Stimulated activated CD8-positive, alpha-beta memory T cell treated with anti-CD3 and anti-CD28 coated beads, Interleukin-4, amount 100 ng/mL, for 4 hours (primary cell): ENCODE results near the gene UACA.
"Not testable (repeated sequence)": the region's sequence is repeated elsewhere in the genome, so short reads cannot be mapped to it uniquely, and the experiment has no call there.

Experiments used
- DNase-seq, 2 donors: peaks; one replicate each; pipeline ENCODE4 v3.0.0-alpha.2; 2020; ENCODE audit warnings: low read depth in 2 of 2, low spot score in 1 of 2

The UACA gene

DNA sequence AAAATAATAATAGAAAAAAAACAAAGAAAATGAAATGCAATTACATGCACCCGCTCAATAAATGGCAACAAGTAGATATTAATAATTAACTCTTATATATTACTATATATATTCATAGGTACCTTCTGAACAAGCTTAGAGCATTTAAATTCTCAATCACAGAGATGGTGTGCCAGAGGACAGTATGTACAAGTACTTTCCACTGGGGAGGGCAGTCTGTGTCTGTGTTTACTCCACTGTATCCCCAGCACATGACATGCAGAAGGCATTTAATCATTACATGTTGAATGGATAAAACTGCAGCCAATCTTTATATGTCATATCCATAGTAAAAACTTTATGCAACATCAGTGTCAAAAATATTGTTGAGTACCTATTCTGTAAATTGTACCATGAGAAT, 97.8 kb downstream of the UACA start:
- no peak for DNase-seq

DNA sequence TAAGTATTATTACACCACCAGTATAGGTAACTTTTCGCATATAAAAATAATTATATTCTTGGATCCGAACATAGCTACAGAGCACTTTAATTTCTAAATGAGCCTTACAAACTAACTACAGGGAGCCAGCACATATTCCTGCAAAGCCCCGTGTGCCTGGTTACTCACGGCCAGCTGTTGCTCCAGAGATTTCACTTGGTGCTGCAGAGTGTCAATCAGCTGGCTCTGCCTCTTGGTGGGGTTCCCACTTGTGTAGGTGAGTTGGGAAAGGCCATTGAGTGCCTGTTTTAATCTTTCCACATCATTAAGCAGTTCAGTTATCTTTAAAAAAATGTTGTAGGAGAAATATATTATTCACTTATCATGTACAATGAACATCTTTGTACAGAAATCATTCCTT, 98.9 kb downstream of the UACA start:
- DNase-seq = no peak

DNA sequence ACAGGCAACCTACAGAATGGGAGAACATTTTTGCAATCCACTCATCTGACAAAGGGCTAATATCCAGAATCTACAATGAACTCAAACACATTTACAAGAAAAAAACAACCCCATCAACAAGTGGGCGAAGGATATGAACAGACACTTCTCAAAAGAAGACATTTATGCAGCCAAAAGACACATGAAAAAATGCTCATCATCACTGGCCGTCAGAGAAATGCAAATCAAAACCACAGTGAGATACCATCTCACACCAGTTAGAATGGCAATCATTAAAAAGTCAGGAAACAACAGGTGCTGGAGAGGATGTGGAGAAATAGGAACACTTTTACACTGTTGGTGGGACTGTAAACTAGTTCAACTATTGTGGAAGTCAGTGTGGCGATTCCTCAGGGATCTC, 100.3 kb downstream of the UACA start:
- not testable (repeated sequence) for DNase-seq

DNA sequence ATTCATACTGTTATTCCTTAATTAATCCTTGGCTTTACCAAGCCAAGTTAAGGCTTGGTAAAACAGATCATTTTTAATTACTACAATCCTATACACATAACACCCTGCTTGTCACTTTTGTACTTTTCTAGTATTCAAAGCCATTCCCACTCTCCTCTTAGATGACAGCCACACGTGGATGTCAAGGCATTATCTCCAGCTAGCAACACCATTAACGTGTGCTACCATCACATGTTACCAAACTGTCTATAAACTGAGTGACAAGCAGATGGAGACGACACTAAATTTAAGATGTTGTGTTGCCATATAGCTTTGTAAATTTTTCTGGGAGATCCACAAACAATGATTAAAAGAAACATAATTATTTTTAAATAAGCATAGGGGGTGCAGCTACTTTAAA, 103.7 kb downstream of the UACA start:
- DNase-seq = no peak

GRCh38 chr15:70658641-70659040, 104.7 kb downstream of the UACA start:
- no peak for DNase-seq

DNA sequence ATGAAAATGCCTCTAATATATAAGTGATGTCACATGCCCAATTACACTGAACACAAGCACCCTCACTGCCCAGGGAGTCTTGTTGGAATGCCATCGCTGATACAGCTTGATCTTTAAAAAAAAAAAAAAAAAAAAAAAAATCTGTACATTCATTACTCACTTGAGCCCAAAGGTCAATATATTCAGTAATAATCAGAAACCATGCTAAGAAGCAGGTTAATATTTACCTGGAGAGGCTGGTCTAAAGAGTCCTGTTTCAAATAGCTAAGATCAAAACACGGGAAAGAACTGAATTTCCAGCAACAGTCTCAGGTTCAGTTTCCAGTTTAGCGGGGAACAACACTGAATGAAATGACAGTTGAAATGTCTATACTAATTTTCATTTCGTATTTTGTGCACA, 109.9 kb downstream of the UACA start:
- no peak for DNase-seq

GRCh38 chr15:70652341-70652740, 111.0 kb downstream of the UACA start:
- DNase-seq = no peak

DNA sequence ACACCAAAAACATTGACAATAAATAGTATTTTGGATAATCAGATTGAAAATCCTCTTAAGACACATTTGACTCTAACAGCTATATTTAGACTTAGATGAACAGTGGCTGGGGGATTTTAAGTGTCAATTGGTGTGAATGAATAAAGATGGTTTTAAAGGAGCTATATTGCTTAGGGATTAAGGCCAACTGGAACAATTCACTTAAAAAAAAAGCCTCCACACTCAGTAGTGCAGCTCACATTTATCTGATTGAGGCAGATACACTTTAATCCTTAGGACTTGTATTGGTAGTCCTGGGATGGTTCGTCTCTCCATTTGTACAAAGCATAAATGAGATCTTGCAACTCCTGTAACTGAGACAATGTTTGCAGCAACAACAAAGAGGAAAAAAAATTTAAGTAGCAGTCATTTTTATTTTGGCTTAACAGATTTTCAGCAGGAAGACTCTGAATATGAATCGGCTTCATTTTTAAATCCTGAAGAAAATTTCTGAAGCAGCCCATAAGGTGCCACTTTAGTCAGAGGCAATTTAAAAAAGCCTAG, 112.0 kb downstream of the UACA start:
- no peak for DNase-seq

GRCh38 chr15:70650567-70651302, 112.6 kb downstream of the UACA start:
- no peak for DNase-seq

- no peak for DNase-seq
These were observed 116.0 kb downstream of the UACA start for GRCh38 chr15:70647396-70647795.

DNA sequence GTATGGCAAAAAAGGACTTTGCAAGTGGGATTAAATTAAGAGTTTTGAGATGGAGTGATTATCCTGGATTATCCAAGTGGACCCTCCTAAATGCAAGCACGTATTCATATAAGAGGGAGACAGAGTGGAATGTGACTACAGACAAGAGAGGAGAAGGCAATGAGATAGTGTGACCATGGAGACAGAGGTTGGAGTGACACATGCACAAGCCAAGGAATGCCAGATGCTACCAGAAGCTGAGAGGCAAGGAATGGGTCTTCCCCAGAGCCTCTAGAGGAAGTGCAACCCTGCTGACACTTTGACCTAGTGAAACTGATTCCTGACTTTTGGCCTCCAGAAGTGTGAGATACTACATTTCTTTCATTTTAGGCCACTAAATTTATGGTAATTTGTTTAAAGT, 117.2 kb downstream of the UACA start:
- DNase-seq = no peak

DNA sequence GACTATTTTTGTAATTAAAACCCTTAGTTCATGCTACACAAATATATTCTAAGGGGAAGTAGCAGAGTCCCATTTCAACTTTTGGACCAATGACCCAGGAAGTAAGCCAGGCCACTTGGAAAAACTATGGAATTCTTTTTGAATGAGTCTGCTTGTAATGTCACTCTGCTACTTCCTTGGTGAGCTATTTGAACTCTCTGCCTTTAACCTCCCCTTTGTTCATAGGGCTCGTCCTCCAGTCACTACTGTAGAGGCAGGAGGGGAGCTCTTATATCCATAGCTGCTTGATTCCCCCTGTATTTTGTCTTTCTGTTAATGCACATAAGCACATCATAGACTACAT, 119.6 kb downstream of the UACA start:
- DNase-seq = no peak

- DNase-seq = no peak
These were observed 120.1 kb downstream of the UACA start for GRCh38 chr15:70643106-70643782.

GRCh38 chr15:70636540-70637165, 126.7 kb downstream of the UACA start:
- DNase-seq = no peak

GRCh38 chr15:70635895-70636294, 127.5 kb downstream of the UACA start:
- DNase-seq = no peak

DNA sequence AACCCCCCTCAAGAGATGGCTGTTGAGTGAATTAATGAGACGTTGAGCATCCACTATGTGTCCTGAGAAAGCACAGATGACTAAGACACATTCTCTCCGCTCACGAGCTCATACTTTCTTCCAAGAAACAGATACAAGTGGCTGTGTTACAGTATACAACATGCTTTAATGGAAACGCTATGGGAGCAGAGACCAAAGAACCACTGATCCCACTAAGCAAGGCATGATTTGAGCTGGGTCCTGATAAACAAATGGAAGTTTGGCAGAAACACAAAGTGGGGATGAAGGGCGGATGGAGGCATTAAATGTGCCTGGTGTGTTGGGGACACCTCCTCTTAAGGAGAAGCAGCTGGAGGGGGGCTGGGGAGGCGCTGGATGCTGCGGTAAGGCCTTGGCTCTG, 129.4 kb downstream of the UACA start:
- no peak for DNase-seq

GRCh38 chr15:70633103-70633831, 130.1 kb downstream of the UACA start:
- no peak for DNase-seq

DNA sequence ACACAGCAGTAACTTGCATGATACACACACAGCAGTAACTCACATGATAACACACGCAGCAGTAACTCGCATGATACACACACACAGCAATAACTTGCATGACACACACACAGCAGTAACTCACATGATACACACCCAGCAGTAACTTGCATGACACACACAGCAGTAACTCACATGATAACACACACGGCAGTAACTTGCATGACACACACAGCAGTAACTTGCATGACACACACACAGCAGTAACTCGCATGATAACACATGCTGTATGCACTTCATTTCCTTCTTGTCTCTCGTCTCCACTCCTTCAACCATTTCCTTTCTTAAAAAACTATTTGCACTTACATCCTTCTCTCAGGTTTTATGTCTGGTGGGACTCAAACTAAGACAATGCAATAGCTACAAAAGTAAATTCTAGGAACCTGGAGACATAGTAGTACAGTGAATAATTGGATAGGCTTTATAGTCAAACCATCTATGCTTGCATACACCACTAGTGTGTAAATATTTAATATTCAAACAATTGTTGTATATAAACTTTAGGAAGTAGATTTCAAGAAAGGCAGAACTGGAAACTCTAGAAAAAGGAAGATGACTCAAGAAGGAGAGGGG, 130.8 kb downstream of the UACA start:
- no peak for DNase-seq

DNA sequence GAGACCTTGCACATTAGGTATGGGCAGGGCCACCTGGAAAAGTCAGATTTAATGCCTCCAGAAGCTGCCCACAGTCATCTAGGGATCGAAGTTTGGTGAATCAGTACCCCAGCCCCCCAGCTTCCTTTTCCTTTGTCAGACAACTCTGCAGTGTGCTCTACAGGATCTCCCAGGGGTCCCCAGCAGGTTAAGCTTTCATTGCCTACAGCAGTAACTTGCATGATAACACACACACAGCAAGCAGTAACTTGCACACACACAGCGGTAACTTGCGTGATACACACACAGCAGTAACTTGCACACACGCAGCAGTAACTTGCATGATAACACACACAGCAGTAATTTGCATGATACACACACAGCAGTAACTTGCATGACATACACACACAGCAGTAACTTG, 131.3 kb downstream of the UACA start:
- no peak for DNase-seq

- no peak for DNase-seq
These were observed 133.6 kb downstream of the UACA start for GRCh38 chr15:70629735-70630273.

DNA sequence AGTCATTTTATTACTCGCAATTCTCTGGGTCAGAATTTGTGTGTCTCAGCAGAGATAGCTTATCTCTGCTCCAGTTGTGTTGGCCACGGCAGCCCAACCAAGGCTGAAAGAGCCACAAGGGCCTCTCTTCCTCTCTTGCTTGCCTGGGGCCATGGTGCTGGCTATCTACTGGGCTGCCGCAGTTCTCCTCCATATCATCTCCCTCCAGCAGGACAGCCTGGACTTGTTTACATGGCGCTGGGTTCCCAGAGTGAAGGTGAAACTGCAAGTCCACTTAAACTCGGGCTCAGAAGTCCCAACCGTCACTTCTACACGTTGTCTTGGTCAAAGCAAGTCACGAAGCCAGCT, 134.8 kb downstream of the UACA start:
- no peak for DNase-seq
